HG03139 (cell line): ENCODE results near the gene TMEM229B.

Source experiments
- ATAC-seq: cut with Tn5 transposase; IDR thresholded peaks from one replicate; pipeline ENCODE4 v1.9.1; 2021; ENCODE audit not compliant: unreplicated experiment

The TMEM229B gene

DNA sequence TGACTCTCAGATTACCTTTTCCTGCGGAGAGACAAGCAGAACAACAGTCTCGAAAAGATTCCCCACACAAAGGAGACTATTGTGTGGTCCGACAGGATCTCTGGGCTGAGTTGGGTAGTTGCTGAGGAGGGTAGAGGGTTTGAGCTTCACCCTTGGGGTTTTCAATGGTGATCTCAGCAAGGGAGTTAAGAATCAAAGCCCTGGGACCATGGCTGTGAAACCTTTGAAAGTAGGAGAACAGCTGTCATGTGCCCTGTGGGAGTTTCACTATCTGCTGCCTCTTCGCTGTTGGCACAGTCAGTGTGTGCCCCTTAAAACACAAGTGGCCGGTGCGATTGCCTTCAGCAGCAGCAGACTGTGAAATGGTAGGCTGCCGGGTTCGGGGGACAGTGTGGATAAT is 62.4 kb downstream of the TMEM229B start:
- ATAC-seq = no peak

DNA sequence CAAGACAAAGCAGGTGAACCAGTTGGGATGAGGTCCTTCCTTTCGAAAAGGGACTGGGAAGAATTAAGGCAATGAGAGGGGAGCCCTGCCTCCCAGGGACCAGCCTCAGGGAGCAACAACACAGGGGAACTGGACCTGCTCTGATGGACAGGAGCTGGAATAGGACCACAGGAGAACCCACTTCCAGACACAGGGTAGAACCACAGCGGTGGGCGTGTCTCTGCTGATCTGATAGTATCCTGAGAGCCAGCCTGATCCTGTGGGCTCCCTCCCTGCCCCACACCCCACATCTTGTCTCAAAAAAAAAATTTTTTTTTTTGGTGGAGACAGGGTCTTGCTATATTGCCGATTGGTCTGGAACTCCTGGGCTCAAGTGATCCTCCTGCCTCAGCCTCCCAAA is 62.9 kb downstream of the TMEM229B start:
- no peak for ATAC-seq

GRCh38 chr14:67424539-67424938 is 64.0 kb downstream of the TMEM229B start:
- no peak for ATAC-seq

GRCh38 chr14:67423424-67423823 is 65.1 kb downstream of the TMEM229B start:
- no peak for ATAC-seq

DNA sequence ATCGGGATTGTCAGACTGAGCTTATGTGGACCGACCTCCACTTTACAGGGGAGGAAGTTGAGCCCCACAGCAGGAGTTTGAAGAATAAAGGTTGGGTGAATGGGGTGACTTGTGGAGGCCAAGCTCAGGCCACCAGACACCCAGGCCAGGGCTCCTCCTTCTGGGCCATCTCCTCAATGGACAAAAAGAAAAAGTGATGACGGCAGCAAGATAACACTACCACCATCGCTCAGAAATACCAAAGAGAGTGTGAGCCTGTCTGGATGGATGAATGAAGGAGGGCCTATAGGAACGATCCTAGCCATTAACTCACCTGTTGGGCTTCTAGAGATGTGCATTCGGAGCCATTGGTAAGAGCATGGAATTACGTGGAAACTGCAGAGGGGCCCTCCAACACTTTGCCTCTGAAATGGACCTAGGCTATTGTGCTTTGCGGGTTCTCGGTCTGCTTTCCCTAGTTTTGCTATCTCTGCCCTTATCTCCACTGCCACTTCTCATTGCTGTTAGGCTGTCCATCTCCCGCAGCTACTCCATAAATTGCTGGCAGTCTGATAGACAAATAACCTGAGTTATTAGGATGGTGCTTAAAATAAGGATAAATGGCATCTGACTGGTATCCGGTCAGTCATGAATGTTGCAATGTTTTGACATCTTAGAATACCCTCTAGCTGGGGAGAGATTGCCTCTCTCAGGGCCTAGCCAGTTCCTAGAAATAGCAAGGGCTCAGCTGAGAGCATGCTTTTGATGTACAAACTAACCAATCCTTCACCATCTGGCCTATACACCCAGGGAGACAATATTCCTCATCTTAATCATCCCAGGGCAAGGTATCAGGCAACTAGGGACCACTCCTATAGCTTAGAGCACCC is 66.9 kb downstream of the TMEM229B start:
- no peak for ATAC-seq
